CD4-positive, CD25-positive, alpha-beta regulatory T cell (primary cell): ENCODE data around the gene DDX27. TPM values are rescaled to one million over a fixed set of nuclear protein-coding genes. Genes with fewer than 3 reads are reported as not detected.
"Not testable (repeated sequence)": the region's sequence is repeated elsewhere in the genome, so short reads cannot be mapped to it uniquely, and the experiment has no call there.

Source experiments
- ATAC-seq, 2 donors: fragments of 150-1000 bp; cut with Tn5 transposase; one replicate each; pipeline ENCODE4 v1.10.0; 2021; ENCODE audit warnings: low read depth in 2 of 2, moderate number of reproducible peaks in 2 of 2, moderate library complexity in 1 of 2
- DNase-seq, 3 donors: peaks; one replicate each; pipeline versions ENCODE4 v3.0.0 to v3.0.0-alpha.2; 2012 to 2022; ENCODE audit warnings: mixed read lengths in 1 of 3
- H3K27ac ChIP-seq: one replicate; pipeline ENCODE4 v1.7.0; 2013; ENCODE audit warnings: mild to moderate bottlenecking, low read length; ENCODE audit not compliant: insufficient read depth, poor library complexity, severe bottlenecking
- H3K27me3 ChIP-seq: one replicate; pipeline ENCODE4 v1.7.0; 2013; ENCODE audit warnings: low read length; ENCODE audit not compliant: control insufficient read depth, insufficient read depth
- H3K36me3 ChIP-seq: one replicate; pipeline ENCODE4 v1.7.0; 2013; ENCODE audit warnings: mild to moderate bottlenecking, low read length, moderate library complexity; ENCODE audit not compliant: control insufficient read depth, insufficient read depth
- H3K4me1 ChIP-seq: 2 replicates; pipeline ENCODE4 v1.7.0; 2013; ENCODE audit warnings: mild to moderate bottlenecking, low read length; ENCODE audit not compliant: insufficient read depth, control insufficient read depth, poor library complexity, severe bottlenecking
- H3K4me3 ChIP-seq: one replicate; pipeline ENCODE4 v1.7.0; 2013; ENCODE audit warnings: low read depth, mild to moderate bottlenecking, low read length, moderate library complexity
- H3K9me3 ChIP-seq, 2 experiments: 1 replicate in 1 of 2; 2 replicates in 1 of 2; pipeline ENCODE4 v1.7.0; 2013; ENCODE audit warnings: low read length in 2 of 2, mild to moderate bottlenecking in 1 of 2, moderate library complexity in 1 of 2; ENCODE audit not compliant: control insufficient read depth in 2 of 2
- H3K27ac Mint-ChIP-seq, 3 donors: one replicate each; pipeline ENCODE4 v1.8.0; 2020 to 2022; ENCODE audit warnings: mild to moderate bottlenecking in 3 of 3, mixed read lengths in 3 of 3, moderate library complexity in 2 of 3
- H3K27me3 Mint-ChIP-seq: one replicate; pipeline ENCODE4 v1.8.0; 2022; ENCODE audit warnings: mild to moderate bottlenecking, mixed read lengths
- H3K36me3 Mint-ChIP-seq: one replicate; pipeline ENCODE4 v1.8.0; 2020; ENCODE audit warnings: mixed read lengths
- H3K4me1 Mint-ChIP-seq, 4 donors: one replicate each; pipeline ENCODE4 v1.8.0; 2020 to 2022; ENCODE audit warnings: mixed read lengths in 4 of 4, mild to moderate bottlenecking in 1 of 4
- H3K4me3 Mint-ChIP-seq, 4 donors: one replicate each; pipeline ENCODE4 v1.8.0; 2020 to 2022; ENCODE audit warnings: mild to moderate bottlenecking in 4 of 4, mixed read lengths in 4 of 4, moderate library complexity in 3 of 4
- H3K9me3 Mint-ChIP-seq, 7 donors: one replicate each; pipeline ENCODE4 v1.8.0; 2020 to 2022; ENCODE audit warnings: mixed read lengths in 7 of 7, mild to moderate bottlenecking in 3 of 7, moderate library complexity in 2 of 7
- polyA plus RNA-seq, 4 donors: library from polyadenylated mRNA; unstranded; fragments of 300-500 nt; fragmentation: Illumina TruSeq; gene quantifications; one replicate each; pipeline ENCODE4 v1.2.3, GENCODE V29; 2021
- total RNA-seq: library from RNA; stranded (reverse); gene quantifications from one replicate; pipeline ENCODE4 v1.2.3, GENCODE V29; 2022

DDX27 gene
- total and polyA plus RNA-seq, 5 donors from 2014 or later = 24.4 to 105 (median 35.2) TPM

GRCh38 chr20:49210101-49210756, 9.0 kb upstream of the DDX27 start:
- no peak for DNase-seq
- peaks cover 6% of the 10 kb centered on the region for H3K27me3 Mint-ChIP-seq
- H3K4me3 ChIP-seq = no peak overlapping the region
- H3K4me3 Mint-ChIP-seq = no peak overlapping the region
- no peaks in the 10 kb centered on the region for H3K36me3 ChIP-seq
- H3K9me3 ChIP-seq = peaks cover 0 to 3% of the 10 kb centered on the region in 2 experiments
- no peak overlapping the region for H3K27ac ChIP-seq
- H3K36me3 Mint-ChIP-seq = peaks cover 5% of the 10 kb centered on the region
- no peak overlapping the region for H3K27ac Mint-ChIP-seq
- H3K9me3 Mint-ChIP-seq = peaks cover 0 to 6% (median 3%) of the 10 kb centered on the region in 7 donors
- no peaks in the 10 kb centered on the region for H3K27me3 ChIP-seq
- H3K4me1 ChIP-seq = no peaks in the 10 kb centered on the region
- ATAC-seq = no peak
- H3K4me1 Mint-ChIP-seq = peaks cover 0 to 3% (median 0%) of the 10 kb centered on the region in 4 donors

GRCh38 chr20:49210757-49211110, 8.5 kb upstream of the DDX27 start:
- peaks cover 0 to 3% of the 10 kb centered on the region in 2 experiments for H3K9me3 ChIP-seq
- H3K4me3 ChIP-seq = no peak overlapping the region
- Mint-ChIP-seq H3K36me3 (peaks cover 5% of the 10 kb centered on the region), H3K27me3 (peaks cover 11% of the 10 kb centered on the region), H3K9me3 (peaks cover 0 to 6% (median 3%) of the 10 kb centered on the region in 7 donors), H3K27ac (no peak overlapping the region), H3K4me1 (peaks cover 0 to 3% (median 0%) of the 10 kb centered on the region in 4 donors), H3K4me3 (no peak overlapping the region)
- H3K27me3 ChIP-seq = no peaks in the 10 kb centered on the region
- H3K36me3 ChIP-seq = no peaks in the 10 kb centered on the region
- no peak overlapping the region for H3K27ac ChIP-seq
- no peaks in the 10 kb centered on the region for H3K4me1 ChIP-seq
- ATAC-seq = no peak
- no peak for DNase-seq

GRCh38 chr20:49214571-49214970, 4.6 kb upstream of the DDX27 start:
- no peak overlapping the region for H3K27ac Mint-ChIP-seq
- Histone ChIP-seq H3K4me1 (peaks cover 12% of the 10 kb centered on the region), H3K27ac (no peak overlapping the region), H3K9me3 (peaks cover 0 to 3% of the 10 kb centered on the region in 2 experiments), H3K4me3 (no peak overlapping the region), H3K27me3 (no peaks in the 10 kb centered on the region), H3K36me3 (no peaks in the 10 kb centered on the region)
- peaks cover 0 to 6% (median 3%) of the 10 kb centered on the region in 7 donors for H3K9me3 Mint-ChIP-seq
- ATAC-seq (no peak), DNase-seq (no peak)
- peaks cover 5 to 16% (median 15%) of the 10 kb centered on the region in 4 donors for H3K4me1 Mint-ChIP-seq
- H3K36me3 Mint-ChIP-seq = peaks cover 5% of the 10 kb centered on the region
- peaks cover 17% of the 10 kb centered on the region for H3K27me3 Mint-ChIP-seq
- no peak overlapping the region for H3K4me3 Mint-ChIP-seq

- peaks cover 0 to 1% of the 10 kb centered on the region in 2 experiments for H3K9me3 ChIP-seq
- peaks cover 17% of the 10 kb centered on the region for H3K27me3 Mint-ChIP-seq
- no peaks in the 10 kb centered on the region for H3K27me3 ChIP-seq
- ATAC-seq (no peak), DNase-seq (no peak)
- H3K4me3 Mint-ChIP-seq = no peak overlapping the region
- no peaks in the 10 kb centered on the region for H3K36me3 ChIP-seq
- H3K9me3 Mint-ChIP-seq = peaks cover 0 to 6% (median 0%) of the 10 kb centered on the region in 7 donors
- peaks cover 19% of the 10 kb centered on the region for H3K4me1 ChIP-seq
- no peak overlapping the region for H3K27ac ChIP-seq
- H3K4me1 Mint-ChIP-seq = peaks cover 11 to 22% (median 22%) of the 10 kb centered on the region in 4 donors
- peaks cover 7% of the 10 kb centered on the region for H3K36me3 Mint-ChIP-seq
- no peak overlapping the region for H3K4me3 ChIP-seq
- H3K27ac Mint-ChIP-seq = no peak overlapping the region
Observed at GRCh38 chr20:49215232-49215631, 4.0 kb upstream of the DDX27 start.

- Mint-ChIP-seq H3K9me3 (peaks cover 0 to 2% (median 0%) of the 10 kb centered on the region in 7 donors), H3K4me3 (peak overlapping the region; percentile 3 to 71 (median 58))
Observed at GRCh38 chr20:49216991-49217578, 2.1 kb upstream of the DDX27 start.

GRCh38 chr20:49218739-49219090, 501 bp upstream of the DDX27 start:
- H3K9me3 Mint-ChIP-seq, ATAC-seq, H3K9me3 ChIP-seq, H3K27me3 ChIP-seq: not testable (repeated sequence)
- H3K27ac ChIP-seq = peak overlapping the region; percentile 97
- peaks cover 14 to 40% (median 24%) of the 10 kb centered on the region in 4 donors for H3K4me1 Mint-ChIP-seq
- peak overlapping the region; percentile 21 for H3K4me3 ChIP-seq
- peaks cover 23% of the 10 kb centered on the region for H3K4me1 ChIP-seq
- H3K27me3 Mint-ChIP-seq = peaks cover 17% of the 10 kb centered on the region
- H3K4me3 Mint-ChIP-seq = peak overlapping the region in 3 of 4 donors; percentile 93 to 98 (median 95)
- DNase-seq = peak in 1 of 3 donors; percentile 5
- peak overlapping the region; percentile 95 to 99 (median 97) for H3K27ac Mint-ChIP-seq
- peaks cover 20% of the 10 kb centered on the region for H3K36me3 Mint-ChIP-seq
- peaks cover 22% of the 10 kb centered on the region for H3K36me3 ChIP-seq

More at GRCh38 chr20:49216991-49217578, 2.1 kb upstream of the DDX27 start:
- H3K27me3 ChIP-seq = no peaks in the 10 kb centered on the region
- H3K36me3 ChIP-seq = peaks cover 9% of the 10 kb centered on the region
- H3K27me3 Mint-ChIP-seq = peaks cover 17% of the 10 kb centered on the region
- H3K9me3 ChIP-seq = no peaks in the 10 kb centered on the region
- H3K4me1 Mint-ChIP-seq = peaks cover 14 to 40% (median 24%) of the 10 kb centered on the region in 4 donors
- peak; percentile 83 to 90 (median 83) for DNase-seq
- peak; percentile 35 to 45 for ATAC-seq
- peak overlapping the region; percentile 46 for H3K4me3 ChIP-seq
- H3K4me1 ChIP-seq = peaks cover 23% of the 10 kb centered on the region
- peak overlapping the region in 2 of 3 donors; percentile 86 to 92 for H3K27ac Mint-ChIP-seq
- H3K36me3 Mint-ChIP-seq = peaks cover 13% of the 10 kb centered on the region
- no peak overlapping the region for H3K27ac ChIP-seq

- H3K27me3 Mint-ChIP-seq = peaks cover 16% of the 10 kb centered on the region
- peak overlapping the region; percentile 92 for H3K4me3 ChIP-seq
- H3K36me3 ChIP-seq = peaks cover 37% of the 10 kb centered on the region
- H3K27ac Mint-ChIP-seq = peak overlapping the region; percentile 95 to 99 (median 97)
- H3K36me3 Mint-ChIP-seq = peaks cover 27% of the 10 kb centered on the region
- peak overlapping the region; percentile 97 for H3K27ac ChIP-seq
- peaks cover 0 to 2% (median 0%) of the 10 kb centered on the region in 7 donors for H3K9me3 Mint-ChIP-seq
- H3K4me1 ChIP-seq = peaks cover 23% of the 10 kb centered on the region
- H3K27me3 ChIP-seq = no peaks in the 10 kb centered on the region
- H3K4me3 Mint-ChIP-seq = peak overlapping the region; percentile 93 to 98 (median 95)
- peaks cover 14 to 45% (median 24%) of the 10 kb centered on the region in 4 donors for H3K4me1 Mint-ChIP-seq
- no peaks in the 10 kb centered on the region for H3K9me3 ChIP-seq
- no peak for DNase-seq
- ATAC-seq = no peak
Observed at GRCh38 chr20:49219924-49220831, 962 bp downstream of the DDX27 start.
